K562 (cell line): ENCODE data around the gene EYA2. TPM values are rescaled to one million over a fixed set of nuclear protein-coding genes. Genes with fewer than 3 reads are reported as not detected.

ENCODE experiments used
- AFF1 ChIP-seq, 2 experiments: fragments of 450-650 bp; IDR thresholded peaks; 2 replicates each; pipeline ENCODE4 v1.6.1; 2018; ENCODE audit warnings: mild to moderate bottlenecking in 2 of 2, low read depth in 1 of 2; ENCODE audit not compliant: partially characterized antibody in 2 of 2
- FOXP1 ChIP-seq: sonication (generic); formaldehyde crosslinking; IDR thresholded peaks from 2 replicates; pipeline ENCODE4 v1.8.0; 2022; ENCODE audit warnings: mild to moderate bottlenecking, missing genetic modification reagents
- POLR2AphosphoS2 ChIP-seq: IDR thresholded peaks from 2 replicates; pipeline ENCODE4 v1.6.1; 2012; ENCODE audit warnings: low read length, improper control_type of control experiment
- SAP30 ChIP-seq: fragments of 200-600 bp; sonication (generic); IDR thresholded peaks from 2 replicates; pipeline ENCODE4 v1.6.1; 2012; ENCODE audit warnings: borderline replicate concordance, low read depth, mild to moderate bottlenecking, moderate library complexity, low read length, control low read depth, inconsistent platforms; ENCODE audit not compliant: insufficient read depth, poor library complexity, severe bottlenecking
- SIX5 ChIP-seq, 2 experiments: IDR thresholded peaks; 2 replicates each; pipeline ENCODE4 v1.6.1; 2011; ENCODE audit warnings: low read length in 2 of 2, borderline replicate concordance in 1 of 2, low read depth in 1 of 2, mild to moderate bottlenecking in 1 of 2, moderate library complexity in 1 of 2; ENCODE audit not compliant: insufficient read depth in 1 of 2
- STAG1 ChIP-seq: sonication (generic); formaldehyde crosslinking; IDR thresholded peaks from 2 replicates; pipeline ENCODE4 v1.5.0; 2020; ENCODE audit warnings: missing genetic modification reagents, borderline replicate concordance
- polyA plus RNA-seq, 8 experiments: library from polyadenylated mRNA; depleted of rRNA in 4 of 8; stranded (reverse) in 5 of 8; unstranded in 3 of 8; fragments of >200 nt; fragmentation: Nextera tagmentation in 2 of 8; fragmentation: Illumina TruSeq in 1 of 8; extraction: Ambion mirVana in 2 of 8; extraction: Trizol in 1 of 8; gene quantifications; 2 replicates each; pipeline versions ENCODE4 v1.2.1 to v1.2.3, GENCODE V29; 2011 to 2014; ENCODE audit warnings: inconsistent platforms in 1 of 8, missing spikeins in 1 of 8
- total RNA-seq, 7 experiments: library from RNA; depleted of rRNA in 6 of 7; stranded (reverse); fragments of >200 nt in 6 of 7; fragmentation: Illumina TruSeq in 2 of 7; extraction: Trizol in 2 of 7; gene quantifications; 2 replicates each; pipeline versions ENCODE4 v1.2.1 to v1.2.3, GENCODE V29; 2011 to 2021; ENCODE audit warnings: low replicate concordance in 1 of 7

EYA2 gene
- total and polyA plus RNA-seq, 9 of the 15 experiments (the other 6 are each of a cell fraction or from before 2014, with no cell fraction given): 0.03 TPM; not detected in 8

- TF ChIP-seq POLR2AphosphoS2 (no peak), FOXP1 (CRISPR knock-in tag) (no peak), SIX5 (IDR thresholded peaks at IDR 0.05; ENCODE audit: borderline replicate concordance in 1 of 2, insufficient read depth in 1 of 2, low read depth in 1 of 2, low read length in 2 of 2) (peak; percentile 72 to 77), SAP30 (no peak), AFF1 (IDR thresholded peaks at IDR 0.05; ENCODE audit: low read depth in 1 of 2, partially characterized antibody in 2 of 2) (peak in 1 of 2 experiments; percentile 85), STAG1 (CRISPR knock-in tag) (no peak)
Measured at GRCh38 chr20:46970937-46971630, 76.4 kb downstream of the EYA2 start (continued).
